ENCODE measurements around the gene SLC35G2.

SLC35G2 gene

DNA sequence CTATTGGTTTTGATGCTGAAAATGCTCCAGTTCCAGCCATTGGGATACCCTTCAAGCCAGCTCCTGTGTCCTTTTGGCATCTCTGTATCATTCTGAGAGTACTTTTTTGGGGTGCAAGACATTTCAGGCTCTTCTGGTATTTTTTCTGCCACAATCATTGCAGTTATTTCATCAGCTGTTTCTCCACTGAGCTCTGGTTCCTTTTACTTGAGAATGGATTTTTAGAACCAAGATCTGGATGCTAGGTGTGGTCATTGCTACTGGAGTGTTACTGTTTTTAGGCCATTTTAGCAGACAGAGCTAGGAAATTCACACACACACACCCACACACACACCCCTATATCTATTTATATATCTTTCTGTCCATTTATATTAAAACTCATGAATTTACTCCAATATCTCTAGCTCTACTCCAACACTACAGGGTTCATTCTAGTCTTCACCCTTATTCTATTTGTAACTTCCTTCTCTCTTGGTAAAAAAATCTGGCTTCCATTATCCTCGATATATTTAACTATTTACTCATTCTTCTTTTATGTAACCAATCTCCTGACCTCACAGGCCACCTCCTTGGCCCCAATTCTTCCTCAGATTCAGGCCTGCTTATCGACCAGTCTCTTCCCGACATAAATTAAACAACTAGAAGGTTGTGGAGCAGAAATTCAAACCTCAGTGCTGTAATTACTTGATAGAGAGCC is 17.0 kb downstream of the SLC35G2 start:
- no peak overlapping the region for H3K27ac ChIP-seq
- TF ChIP-seq, protein P1, sequence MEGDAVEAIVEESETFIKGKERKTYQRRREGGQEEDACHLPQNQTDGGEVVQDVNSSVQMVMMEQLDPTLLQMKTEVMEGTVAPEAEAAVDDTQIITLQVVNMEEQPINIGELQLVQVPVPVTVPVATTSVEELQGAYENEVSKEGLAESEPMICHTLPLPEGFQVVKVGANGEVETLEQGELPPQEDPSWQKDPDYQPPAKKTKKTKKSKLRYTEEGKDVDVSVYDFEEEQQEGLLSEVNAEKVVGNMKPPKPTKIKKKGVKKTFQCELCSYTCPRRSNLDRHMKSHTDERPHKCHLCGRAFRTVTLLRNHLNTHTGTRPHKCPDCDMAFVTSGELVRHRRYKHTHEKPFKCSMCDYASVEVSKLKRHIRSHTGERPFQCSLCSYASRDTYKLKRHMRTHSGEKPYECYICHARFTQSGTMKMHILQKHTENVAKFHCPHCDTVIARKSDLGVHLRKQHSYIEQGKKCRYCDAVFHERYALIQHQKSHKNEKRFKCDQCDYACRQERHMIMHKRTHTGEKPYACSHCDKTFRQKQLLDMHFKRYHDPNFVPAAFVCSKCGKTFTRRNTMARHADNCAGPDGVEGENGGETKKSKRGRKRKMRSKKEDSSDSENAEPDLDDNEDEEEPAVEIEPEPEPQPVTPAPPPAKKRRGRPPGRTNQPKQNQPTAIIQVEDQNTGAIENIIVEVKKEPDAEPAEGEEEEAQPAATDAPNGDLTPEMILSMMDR (conservative IDR thresholded peaks at IDR 0.05): no peak
- no peak for TF ChIP-seq ZFX (IDR thresholded peaks at IDR 0.05)

DNA sequence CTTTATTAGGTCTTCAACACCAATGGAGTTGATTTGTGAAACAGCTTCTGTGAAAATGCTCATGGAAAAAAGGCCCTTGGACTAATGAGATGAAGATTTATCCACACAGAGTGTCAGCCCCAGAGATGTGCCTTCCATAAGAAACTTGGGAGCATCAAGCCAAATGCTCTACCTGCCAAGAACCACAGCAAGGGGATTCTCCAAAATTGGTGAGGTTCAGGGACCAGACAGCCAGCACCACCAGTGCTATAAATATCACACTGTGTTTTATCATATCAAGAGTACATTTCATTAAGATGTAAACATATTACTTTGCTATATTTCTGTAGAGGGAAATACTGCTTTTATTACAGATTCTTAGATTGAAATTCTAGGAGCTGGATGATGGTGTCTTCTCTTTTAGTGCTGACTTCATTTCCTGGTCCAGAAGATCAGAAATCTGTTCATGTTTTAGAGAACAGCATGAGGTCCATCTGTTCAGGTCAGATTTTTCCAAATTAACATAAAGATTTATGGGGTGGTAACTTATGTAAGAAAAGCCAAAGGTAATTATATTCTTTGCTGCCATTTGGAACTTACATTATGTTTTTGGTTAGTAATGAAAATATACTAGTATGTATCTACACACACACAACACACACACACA is 17.7 kb downstream of the SLC35G2 start:
- no peak overlapping the region for H3K27ac ChIP-seq
- TF ChIP-seq ZFX (IDR thresholded peaks at IDR 0.05): no peak
- TF ChIP-seq, protein P1 (conservative IDR thresholded peaks at IDR 0.05): no peak

GRCh38 chr3:136838641-136839555 is 20.0 kb downstream of the SLC35G2 start:
- H3K27ac ChIP-seq: no peak overlapping the region
- TF ChIP-seq ZFX (IDR thresholded peaks at IDR 0.05): no peak
- TF ChIP-seq, protein P1 (conservative IDR thresholded peaks at IDR 0.05): no peak

- no peak overlapping the region for H3K27ac ChIP-seq
- no peak for TF ChIP-seq ZFX (IDR thresholded peaks at IDR 0.05)
- TF ChIP-seq, protein P1 (conservative IDR thresholded peaks at IDR 0.05): no peak
Measured at GRCh38 chr3:136839556-136839931, 20.6 kb downstream of the SLC35G2 start.

GRCh38 chr3:136840252-136840651 is 21.3 kb downstream of the SLC35G2 start:
- no peak overlapping the region for H3K27ac ChIP-seq
- TF ChIP-seq, protein P1 (conservative IDR thresholded peaks at IDR 0.05): no peak
- no peak for TF ChIP-seq ZFX (IDR thresholded peaks at IDR 0.05)

DNA sequence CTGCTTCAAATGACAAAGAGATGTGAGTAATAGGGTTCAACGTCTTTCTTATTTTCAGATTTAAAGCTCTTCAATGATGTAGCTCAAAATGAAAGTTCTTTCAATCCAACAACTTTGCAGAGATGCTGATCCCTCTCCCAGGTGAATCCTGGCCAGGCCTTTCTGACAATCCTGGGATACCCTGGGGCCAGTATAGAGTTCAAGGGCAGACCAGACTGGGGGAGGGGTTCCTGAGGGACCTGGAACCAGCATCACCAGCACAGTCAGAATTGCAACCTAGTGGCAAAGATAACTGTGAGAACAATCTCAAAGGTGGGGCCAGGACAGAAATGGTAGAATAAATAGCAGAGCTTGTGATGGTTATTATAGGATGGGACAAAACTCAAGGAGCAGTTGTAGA is 23.4 kb downstream of the SLC35G2 start:
- TF ChIP-seq, protein P1 (conservative IDR thresholded peaks at IDR 0.05): no peak
- no peak for TF ChIP-seq ZFX (IDR thresholded peaks at IDR 0.05)
- no peak overlapping the region for H3K27ac ChIP-seq

DNA sequence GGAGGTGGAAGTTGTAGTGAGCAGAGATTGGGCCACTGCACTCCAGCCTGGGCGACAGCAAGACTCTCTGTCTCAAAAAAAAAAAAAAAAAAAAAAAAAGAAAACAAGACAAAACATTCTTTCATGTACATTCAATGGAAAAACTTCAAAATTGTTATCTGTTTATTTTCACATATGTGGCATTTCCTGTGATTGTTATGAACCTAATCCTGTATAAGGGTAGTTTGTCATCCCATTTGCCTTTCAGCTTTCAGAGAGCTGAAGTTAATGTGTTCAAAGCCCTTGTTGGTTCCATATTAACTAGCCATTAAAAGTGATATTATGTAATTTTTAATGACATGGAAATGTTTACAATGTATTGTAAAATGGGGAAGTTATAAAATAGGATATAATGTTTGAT is 25.8 kb downstream of the SLC35G2 start:
- TF ChIP-seq, protein P1 (conservative IDR thresholded peaks at IDR 0.05): no peak
- TF ChIP-seq ZFX (IDR thresholded peaks at IDR 0.05): no peak

More for the DNA sequence above, 25.8 kb downstream of the SLC35G2 start:
- H3K27ac ChIP-seq: no peak overlapping the region

All from C4-2B (cell line).